Endodermal cell (in vitro differentiated cells): ENCODE results near the gene KDSR. TPM values are rescaled to one million over a fixed set of nuclear protein-coding genes. Genes with fewer than 3 reads are reported as not detected.

Experiments used
- DNase-seq: peaks from one replicate; pipeline ENCODE4 v3.0.0-alpha.2; 2017
- H3K27ac ChIP-seq: 2 replicates; pipeline ENCODE4 v1.5.1; 2013; ENCODE audit warnings: mild to moderate bottlenecking, low read depth, low read length, moderate library complexity
- H3K27me3 ChIP-seq: 2 replicates; pipeline ENCODE4 v1.6.1; 2013; ENCODE audit warnings: mild to moderate bottlenecking, low read length, moderate library complexity; ENCODE audit not compliant: insufficient read depth, control insufficient read depth, poor library complexity, severe bottlenecking
- H3K36me3 ChIP-seq: 2 replicates; pipeline ENCODE4 v1.7.0; 2013; ENCODE audit warnings: mild to moderate bottlenecking, low read length, moderate library complexity; ENCODE audit not compliant: control insufficient read depth, insufficient read depth
- H3K4me1 ChIP-seq: one replicate; pipeline ENCODE4 v1.7.0; 2013; ENCODE audit warnings: low read length; ENCODE audit not compliant: control insufficient read depth, insufficient read depth
- H3K4me3 ChIP-seq: 2 replicates; pipeline ENCODE4 v1.5.1; 2013; ENCODE audit warnings: mild to moderate bottlenecking, low read length, moderate library complexity
- H3K9ac ChIP-seq: 2 replicates; pipeline ENCODE4 v1.6.1; 2013; ENCODE audit warnings: mild to moderate bottlenecking, low read length, moderate library complexity; ENCODE audit not compliant: poor library complexity, severe bottlenecking; ENCODE audit errors: extremely low read depth
- H3K9me3 ChIP-seq: 2 replicates; pipeline ENCODE4 v1.6.1; 2013; ENCODE audit warnings: mild to moderate bottlenecking, low read length, moderate library complexity; ENCODE audit not compliant: control insufficient read depth
- H3K27ac Mint-ChIP-seq: 2 replicates; pipeline ENCODE4 v1.8.0; 2020; ENCODE audit warnings: mixed read lengths
- H3K27me3 Mint-ChIP-seq: 2 replicates; pipeline ENCODE4 v1.8.0; 2021; ENCODE audit warnings: mild to moderate bottlenecking, mixed read lengths; ENCODE audit not compliant: insufficient read depth
- H3K36me3 Mint-ChIP-seq: 2 replicates; pipeline ENCODE4 v1.8.0; 2020; ENCODE audit warnings: low read depth, mixed read lengths
- H3K4me1 Mint-ChIP-seq: 2 replicates; pipeline ENCODE4 v1.8.0; 2020; ENCODE audit warnings: mixed read lengths
- H3K4me3 Mint-ChIP-seq: 2 replicates; pipeline ENCODE4 v1.8.0; 2020; ENCODE audit warnings: mild to moderate bottlenecking, moderate library complexity, mixed read lengths
- H3K9me3 Mint-ChIP-seq: 2 replicates; pipeline ENCODE4 v1.8.0; 2020; ENCODE audit warnings: mild to moderate bottlenecking, mixed read lengths
- CTCF ChIP-seq: fragments of 200-600 bp; sonication (generic); conservative IDR thresholded peaks from 2 replicates; pipeline ENCODE4 v1.5.0; 2021; ENCODE audit warnings: antibody characterized with exemption, mild to moderate bottlenecking
- WGBS, 2 experiments: methylation state at CpG; one replicate each; pipeline versions ENCODE4 v1.1.5 to v1.1.7; 2013; ENCODE audit warnings: missing lambda C conversion rate in 2 of 2, mixed read lengths in 1 of 2; ENCODE audit not compliant: insufficient coverage in 1 of 2, insufficient read length in 1 of 2; 5-methylcytosine and 5-hydroxymethylcytosine counted together
- total RNA-seq, 2 donors: library from RNA; stranded (reverse); fragmentation: NEBNext Ultra II Directional in 1 of 2; extraction: Animal tissue kit (Norgen Biotek cat#: 25700) in 1 of 2; gene quantifications; 2 replicates in 1 of 2; 3 replicates in 1 of 2; pipeline ENCODE4 v1.2.1, GENCODE V29; 2021

KDSR gene
- total RNA-seq, 2 donors from 2014 or later = 39.3 to 51.0 TPM

- Histone ChIP-seq H3K4me3 (no peak overlapping the region), H3K36me3 (no peaks in the 10 kb centered on the region), H3K9ac (no peak overlapping the region), H3K27ac (no peak overlapping the region), H3K9me3 (peaks cover 5% of the 10 kb centered on the region), H3K4me1 (no peaks in the 10 kb centered on the region), H3K27me3 (no peaks in the 10 kb centered on the region)
- Mint-ChIP-seq H3K27me3 (no peaks in the 10 kb centered on the region), H3K27ac (no peak overlapping the region), H3K9me3 (peaks cover 12% of the 10 kb centered on the region), H3K36me3 (no peaks in the 10 kb centered on the region), H3K4me1 (no peaks in the 10 kb centered on the region), H3K4me3 (no peak overlapping the region)
- no peak for TF ChIP-seq CTCF
- DNase-seq = no peak
- WGBS, 2 experiments = 88 to 91% methylated on average over 1 to 2 of the region's 2 CpGs
Observed at GRCh38 chr18:63377275-63377980, 10.4 kb upstream of the KDSR start.

GRCh38 chr18:63376538-63376937 lies 9.5 kb upstream of the KDSR start:
- H3K9me3 Mint-ChIP-seq = peaks cover 12% of the 10 kb centered on the region
- no peaks in the 10 kb centered on the region for H3K36me3 ChIP-seq
- no peaks in the 10 kb centered on the region for H3K27me3 Mint-ChIP-seq
- H3K27ac Mint-ChIP-seq = no peak overlapping the region
- H3K27me3 ChIP-seq = no peaks in the 10 kb centered on the region
- no peaks in the 10 kb centered on the region for H3K4me1 Mint-ChIP-seq
- no peak overlapping the region for H3K4me3 Mint-ChIP-seq
- H3K4me1 ChIP-seq = no peaks in the 10 kb centered on the region
- H3K9ac ChIP-seq = no peak overlapping the region
- no peak overlapping the region for H3K27ac ChIP-seq
- no peaks in the 10 kb centered on the region for H3K36me3 Mint-ChIP-seq
- H3K4me3 ChIP-seq = no peak overlapping the region
- DNase-seq = no peak
- H3K9me3 ChIP-seq = peaks cover 5% of the 10 kb centered on the region
- TF ChIP-seq CTCF = no peak
- 79 to 81% methylated on average over 2 of the region's 2 CpGs for WGBS, 2 experiments

GRCh38 chr18:63374540-63374939 lies 7.5 kb upstream of the KDSR start:
- no peak for TF ChIP-seq CTCF
- Mint-ChIP-seq H3K27ac (no peak overlapping the region), H3K36me3 (peaks cover under 1% of the 10 kb centered on the region), H3K4me1 (no peaks in the 10 kb centered on the region), H3K9me3 (peaks cover 16% of the 10 kb centered on the region), H3K4me3 (no peak overlapping the region), H3K27me3 (no peaks in the 10 kb centered on the region)
- 80 to 94% methylated on average over 1 of the region's 1 CpG for WGBS, 2 experiments
- no peak overlapping the region for H3K27ac ChIP-seq
- H3K4me3 ChIP-seq = no peak overlapping the region
- DNase-seq = no peak
- no peaks in the 10 kb centered on the region for H3K4me1 ChIP-seq
- no peaks in the 10 kb centered on the region for H3K27me3 ChIP-seq
- H3K36me3 ChIP-seq = no peaks in the 10 kb centered on the region
- H3K9me3 ChIP-seq = peaks cover 9% of the 10 kb centered on the region
- H3K9ac ChIP-seq = no peak overlapping the region
